Ishikawa (cell line): ENCODE data around the gene CYP2W1.

Experiments used
- CEBPB ChIP-seq: IDR thresholded peaks from 2 replicates; pipeline ENCODE4 v1.6.1; 2012
- CREB1 ChIP-seq: IDR thresholded peaks from 2 replicates; pipeline ENCODE4 v1.6.1; 2012; ENCODE audit warnings: low read depth
- EGR1 ChIP-seq: IDR thresholded peaks from 2 replicates; pipeline ENCODE4 v1.6.1; 2012
- EP300 ChIP-seq: IDR thresholded peaks from 2 replicates; pipeline ENCODE4 v1.6.1; 2012; ENCODE audit warnings: borderline replicate concordance
- FOXM1 ChIP-seq: IDR thresholded peaks from 2 replicates; pipeline ENCODE4 v1.6.1; 2012; ENCODE audit warnings: low read depth, borderline replicate concordance
- NFIC ChIP-seq: IDR thresholded peaks from 2 replicates; pipeline ENCODE4 v1.6.1; 2012
- RAD21 ChIP-seq: IDR thresholded peaks from 2 replicates; pipeline ENCODE4 v1.6.1; 2012; ENCODE audit warnings: low read depth
- TAF1 ChIP-seq: IDR thresholded peaks from 2 replicates; pipeline ENCODE4 v1.6.1; 2012; ENCODE audit warnings: low read depth, mild to moderate bottlenecking
- TCF12 ChIP-seq: IDR thresholded peaks from 2 replicates; pipeline ENCODE4 v1.6.1; 2012; ENCODE audit warnings: low read depth
- TEAD4 ChIP-seq: IDR thresholded peaks from 2 replicates; pipeline ENCODE4 v1.6.1; 2012
- USF1 ChIP-seq: IDR thresholded peaks from 2 replicates; pipeline ENCODE4 v1.6.1; 2012
- YY1 ChIP-seq: IDR thresholded peaks from 2 replicates; pipeline ENCODE4 v1.6.1; 2012; ENCODE audit warnings: low read depth
- ZBTB7A ChIP-seq: IDR thresholded peaks from 2 replicates; pipeline ENCODE4 v1.6.1; 2012; ENCODE audit warnings: low read depth
- TF ChIP-seq, protein P1 (sequence below): IDR thresholded peaks from 2 replicates; pipeline ENCODE4 v1.6.1; 2012
- TF ChIP-seq, protein P2 (sequence below): IDR thresholded peaks from 2 replicates; pipeline ENCODE4 v1.6.1; 2012; ENCODE audit warnings: low read depth, mild to moderate bottlenecking

Gene CYP2W1

DNA sequence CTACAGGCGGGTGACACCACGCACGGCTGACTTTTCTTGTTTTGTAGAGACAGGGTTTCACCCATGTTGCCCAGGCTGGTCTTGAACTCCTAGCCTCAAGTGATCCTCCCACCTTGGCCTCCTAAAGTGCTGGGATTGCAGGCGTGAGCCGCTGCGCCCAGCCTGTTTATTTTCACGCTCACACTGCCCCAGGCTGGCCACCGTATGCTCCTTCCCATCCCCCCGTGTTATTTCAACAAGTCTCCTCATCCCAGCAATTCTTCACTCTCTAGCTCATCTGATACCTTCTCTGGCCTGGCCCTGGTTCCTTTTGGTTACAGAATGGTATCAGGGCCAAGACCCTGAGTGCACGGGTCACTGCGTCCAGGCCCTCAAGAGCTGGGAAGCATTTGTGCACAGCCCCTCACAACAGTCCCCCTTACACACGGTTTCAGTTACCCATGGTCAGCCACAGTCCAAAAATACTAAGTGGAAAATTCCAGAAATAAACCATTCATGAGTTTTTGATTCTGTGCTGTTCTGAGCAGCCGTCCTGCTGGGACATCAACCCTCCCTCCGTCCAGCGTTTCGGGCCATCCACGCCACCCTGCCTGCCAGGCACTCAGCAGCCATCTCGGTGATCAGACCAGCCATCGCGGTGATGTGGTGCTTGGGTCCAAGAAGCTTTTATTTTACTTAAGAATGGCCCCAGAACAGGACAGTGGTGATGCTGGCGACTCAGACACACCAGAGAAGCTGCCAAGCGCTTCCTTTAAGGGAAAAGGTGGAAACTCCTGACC is 16.5 kb upstream of the CYP2W1 start:
- TF ChIP-seq NFIC, result no peak

GRCh38 chr7:967361-968082 is 15.5 kb upstream of the CYP2W1 start:
- TF ChIP-seq EGR1 (no peak), YY1 (no peak), NFIC (no peak), TEAD4 (no peak), USF1 (no peak), FOXM1 (no peak), CEBPB (no peak)
- TF ChIP-seq, protein P1, sequence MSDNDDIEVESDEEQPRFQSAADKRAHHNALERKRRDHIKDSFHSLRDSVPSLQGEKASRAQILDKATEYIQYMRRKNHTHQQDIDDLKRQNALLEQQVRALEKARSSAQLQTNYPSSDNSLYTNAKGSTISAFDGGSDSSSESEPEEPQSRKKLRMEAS, result no peak

GRCh38 chr7:968205-969105 is 14.5 kb upstream of the CYP2W1 start:
- TF ChIP-seq TAF1 (no peak), RAD21 (no peak), EP300 (no peak), ZBTB7A (no peak), USF1 (no peak), FOXM1 (no peak), CEBPB (no peak), TEAD4 (no peak), YY1 (no peak), TCF12 (no peak), NFIC (no peak)

GRCh38 chr7:969403-969802 is 13.6 kb upstream of the CYP2W1 start:
- TF ChIP-seq CREB1, result no peak
- TF ChIP-seq NFIC, result no peak
- no peak for TF ChIP-seq ZBTB7A
- TF ChIP-seq FOXM1, result no peak
- no peak for TF ChIP-seq TCF12
- no peak for TF ChIP-seq YY1
- TF ChIP-seq, protein P1, result no peak
- no peak for TF ChIP-seq CEBPB
- TF ChIP-seq TAF1, result no peak
- TF ChIP-seq EP300, result no peak
- no peak for TF ChIP-seq EGR1
- no peak for TF ChIP-seq TEAD4
- TF ChIP-seq, protein P2, sequence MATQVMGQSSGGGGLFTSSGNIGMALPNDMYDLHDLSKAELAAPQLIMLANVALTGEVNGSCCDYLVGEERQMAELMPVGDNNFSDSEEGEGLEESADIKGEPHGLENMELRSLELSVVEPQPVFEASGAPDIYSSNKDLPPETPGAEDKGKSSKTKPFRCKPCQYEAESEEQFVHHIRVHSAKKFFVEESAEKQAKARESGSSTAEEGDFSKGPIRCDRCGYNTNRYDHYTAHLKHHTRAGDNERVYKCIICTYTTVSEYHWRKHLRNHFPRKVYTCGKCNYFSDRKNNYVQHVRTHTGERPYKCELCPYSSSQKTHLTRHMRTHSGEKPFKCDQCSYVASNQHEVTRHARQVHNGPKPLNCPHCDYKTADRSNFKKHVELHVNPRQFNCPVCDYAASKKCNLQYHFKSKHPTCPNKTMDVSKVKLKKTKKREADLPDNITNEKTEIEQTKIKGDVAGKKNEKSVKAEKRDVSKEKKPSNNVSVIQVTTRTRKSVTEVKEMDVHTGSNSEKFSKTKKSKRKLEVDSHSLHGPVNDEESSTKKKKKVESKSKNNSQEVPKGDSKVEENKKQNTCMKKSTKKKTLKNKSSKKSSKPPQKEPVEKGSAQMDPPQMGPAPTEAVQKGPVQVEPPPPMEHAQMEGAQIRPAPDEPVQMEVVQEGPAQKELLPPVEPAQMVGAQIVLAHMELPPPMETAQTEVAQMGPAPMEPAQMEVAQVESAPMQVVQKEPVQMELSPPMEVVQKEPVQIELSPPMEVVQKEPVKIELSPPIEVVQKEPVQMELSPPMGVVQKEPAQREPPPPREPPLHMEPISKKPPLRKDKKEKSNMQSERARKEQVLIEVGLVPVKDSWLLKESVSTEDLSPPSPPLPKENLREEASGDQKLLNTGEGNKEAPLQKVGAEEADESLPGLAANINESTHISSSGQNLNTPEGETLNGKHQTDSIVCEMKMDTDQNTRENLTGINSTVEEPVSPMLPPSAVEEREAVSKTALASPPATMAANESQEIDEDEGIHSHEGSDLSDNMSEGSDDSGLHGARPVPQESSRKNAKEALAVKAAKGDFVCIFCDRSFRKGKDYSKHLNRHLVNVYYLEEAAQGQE, result no peak
- no peak for TF ChIP-seq USF1
- TF ChIP-seq RAD21, result no peak

DNA sequence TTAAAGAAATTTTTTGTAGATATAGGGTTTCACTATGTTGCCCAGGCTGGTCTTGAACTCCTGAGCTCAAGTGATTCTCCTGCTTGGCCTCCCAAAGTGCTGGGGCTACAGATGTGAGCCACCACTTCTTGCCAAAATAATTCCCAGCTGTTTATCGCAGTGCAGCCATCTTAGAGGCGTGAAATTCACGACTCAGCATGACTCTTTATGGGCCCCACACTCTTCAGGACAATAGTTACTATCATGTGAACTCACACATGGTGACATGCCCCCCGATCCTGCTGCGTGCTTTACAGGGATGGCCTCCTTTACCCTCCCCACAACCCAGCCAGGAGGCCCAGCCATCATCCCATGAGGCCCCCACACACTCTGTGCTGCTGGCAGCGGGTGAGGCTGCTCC is 12.2 kb upstream of the CYP2W1 start:
- no peak for TF ChIP-seq USF1
- no peak for TF ChIP-seq FOXM1
- TF ChIP-seq CREB1, result no peak
- TF ChIP-seq TEAD4, result no peak
- TF ChIP-seq, protein P1, result no peak
- TF ChIP-seq NFIC, result no peak
- no peak for TF ChIP-seq EGR1
- TF ChIP-seq ZBTB7A, result no peak
- TF ChIP-seq YY1, result no peak

- TF ChIP-seq YY1 (no peak), EGR1 (no peak), TEAD4 (no peak), USF1 (no peak), NFIC (no peak), TCF12 (no peak), RAD21 (no peak), TAF1 (no peak), ZBTB7A (no peak), CREB1 (no peak), CEBPB (no peak), FOXM1 (no peak), EP300 (no peak)
- TF ChIP-seq, protein P2, result no peak
- TF ChIP-seq, protein P1, result no peak
Observed at GRCh38 chr7:972110-972509, 10.9 kb upstream of the CYP2W1 start.
